HG03460 (cell line): ENCODE data around the gene ZFP64.
"Not testable (repeated sequence)": the region's sequence is repeated elsewhere in the genome, so short reads cannot be mapped to it uniquely, and the experiment has no call there.

Experiments used
- ATAC-seq: cut with Tn5 transposase; IDR thresholded peaks from one replicate; pipeline ENCODE4 v1.9.1; 2021; ENCODE audit not compliant: unreplicated experiment

ZFP64 gene

GRCh38 chr20:52204136-52204535, 12.6 kb upstream of the ZFP64 start:
- no peak for ATAC-seq

DNA sequence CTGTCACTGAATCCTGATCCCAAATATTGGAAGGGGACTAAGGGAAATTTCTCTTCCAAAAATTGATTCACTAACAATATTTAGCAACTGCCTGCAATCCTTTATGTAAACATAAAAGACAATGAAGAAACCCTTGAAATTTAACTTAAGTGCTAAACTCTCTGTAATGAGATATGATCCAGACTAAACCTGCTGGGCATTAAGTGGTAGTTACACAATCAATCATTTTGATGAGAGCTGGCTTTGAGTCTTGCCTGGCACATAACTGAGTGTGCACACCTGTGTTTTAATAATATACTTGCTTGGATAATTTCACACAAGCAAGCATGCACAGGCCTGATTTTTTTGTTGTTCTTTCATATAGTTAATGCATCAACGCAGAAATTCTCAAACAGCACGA, 9.8 kb upstream of the ZFP64 start:
- no peak for ATAC-seq

GRCh38 chr20:52200870-52201269, 9.3 kb upstream of the ZFP64 start:
- no peak for ATAC-seq

DNA sequence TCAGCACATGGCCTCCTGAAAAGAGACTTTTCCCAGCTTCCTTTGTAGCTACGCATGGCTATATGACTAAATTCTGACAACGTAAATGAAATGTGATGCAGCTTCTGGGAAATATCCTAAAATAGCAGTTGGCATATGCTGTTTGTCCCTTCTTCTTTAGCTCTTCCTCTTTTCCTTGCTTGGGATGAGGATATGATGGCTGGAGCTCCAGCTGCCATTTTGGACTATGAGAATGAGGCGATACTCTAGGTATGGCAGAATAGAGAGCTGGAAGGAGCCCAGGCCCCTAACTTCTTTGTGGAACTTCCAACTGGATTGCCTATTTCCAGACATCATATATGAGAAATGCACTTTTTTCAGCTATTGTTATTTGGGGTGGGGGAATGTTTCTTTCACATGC, 5.3 kb upstream of the ZFP64 start:
- ATAC-seq, result no peak

DNA sequence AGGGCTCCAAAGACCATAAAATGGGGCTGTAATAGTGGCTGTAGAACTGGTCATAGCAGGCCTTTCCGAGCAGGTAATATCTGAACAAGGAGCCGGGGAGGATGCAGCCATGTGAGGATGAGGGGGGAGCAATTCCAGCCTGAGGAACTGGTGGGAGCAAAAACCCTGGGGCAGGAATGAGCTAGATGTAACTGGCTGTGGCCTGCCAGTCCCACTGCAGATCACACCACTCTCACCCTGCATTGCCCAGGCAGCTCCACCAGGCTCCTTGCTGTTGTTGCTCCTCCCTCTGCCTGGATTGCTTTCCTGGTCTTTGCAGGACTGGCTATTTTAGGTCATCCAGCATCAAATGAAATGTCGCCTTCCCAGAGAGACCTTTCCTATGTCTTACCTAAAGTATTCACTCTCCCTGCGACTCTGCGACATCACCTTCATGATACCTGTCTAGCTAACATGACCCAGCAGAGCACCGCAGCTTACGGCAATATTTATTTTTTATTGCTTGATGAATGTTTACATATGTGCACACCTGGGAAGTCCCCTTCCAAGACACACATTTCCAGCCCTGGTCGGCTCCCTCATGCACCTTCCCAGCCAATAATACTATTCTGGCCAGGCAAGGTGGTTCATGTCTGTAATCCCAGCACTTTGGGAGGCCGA, 2.4 kb upstream of the ZFP64 start:
- no peak for ATAC-seq

- ATAC-seq, result no peak
These were observed 1.6 kb upstream of the ZFP64 start for GRCh38 chr20:52193133-52193532.

DNA sequence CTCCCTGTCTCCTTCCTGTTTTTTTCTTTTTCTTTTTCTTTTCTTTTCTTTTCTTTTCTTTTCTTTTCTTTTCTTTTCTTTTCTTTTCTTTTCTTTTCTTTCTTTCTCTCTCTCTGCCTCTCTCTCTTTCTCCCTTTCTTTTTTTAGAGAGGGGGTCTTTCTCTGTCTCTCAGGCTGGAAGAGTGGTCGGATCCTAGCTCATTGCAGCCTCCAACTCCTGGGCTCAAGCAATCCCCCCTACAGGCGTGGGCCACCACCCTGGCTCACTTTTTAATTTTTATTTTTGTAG, 1.1 kb upstream of the ZFP64 start:
- not testable (repeated sequence) for ATAC-seq

DNA sequence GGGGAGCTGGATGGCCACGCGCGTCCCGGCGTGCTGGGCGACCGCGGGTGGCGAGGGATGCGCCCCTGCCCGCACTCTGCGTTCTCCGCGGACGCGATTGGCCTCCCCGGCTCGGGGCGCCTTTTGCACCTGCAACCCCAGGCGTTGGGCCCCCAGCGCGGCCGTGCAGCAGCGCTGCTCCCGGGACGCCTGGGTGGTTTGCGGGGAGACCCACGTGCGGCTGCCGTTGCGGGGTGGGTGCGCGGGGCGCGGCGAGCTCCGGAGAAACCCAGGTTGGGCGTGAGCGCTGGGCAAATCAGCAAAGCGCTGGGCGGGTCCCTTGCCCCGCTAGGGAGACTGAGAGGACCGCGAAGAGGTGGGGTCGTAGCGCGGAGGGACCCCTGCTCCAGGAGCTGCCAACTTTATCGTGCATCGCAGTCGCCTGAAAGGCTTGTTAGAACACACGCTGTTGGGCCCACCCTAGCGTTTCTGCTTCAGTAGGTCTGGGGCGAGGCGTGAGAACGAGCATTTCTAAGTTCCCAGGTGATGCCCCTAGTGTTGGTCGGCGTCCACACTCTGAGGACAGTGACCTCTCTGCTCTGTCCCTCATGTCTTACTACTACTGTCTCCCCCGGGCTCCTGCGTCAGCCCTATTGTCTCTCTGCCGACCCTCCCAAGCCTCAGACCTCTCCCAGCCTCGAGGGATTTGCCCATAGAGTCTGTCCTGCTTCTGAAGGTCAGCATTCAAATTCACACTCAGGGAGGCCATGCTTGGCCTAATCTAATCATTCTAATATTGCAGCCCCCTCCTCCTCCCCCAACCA, 538 bp upstream of the ZFP64 start:
- ATAC-seq, result peak; percentile 36

DNA sequence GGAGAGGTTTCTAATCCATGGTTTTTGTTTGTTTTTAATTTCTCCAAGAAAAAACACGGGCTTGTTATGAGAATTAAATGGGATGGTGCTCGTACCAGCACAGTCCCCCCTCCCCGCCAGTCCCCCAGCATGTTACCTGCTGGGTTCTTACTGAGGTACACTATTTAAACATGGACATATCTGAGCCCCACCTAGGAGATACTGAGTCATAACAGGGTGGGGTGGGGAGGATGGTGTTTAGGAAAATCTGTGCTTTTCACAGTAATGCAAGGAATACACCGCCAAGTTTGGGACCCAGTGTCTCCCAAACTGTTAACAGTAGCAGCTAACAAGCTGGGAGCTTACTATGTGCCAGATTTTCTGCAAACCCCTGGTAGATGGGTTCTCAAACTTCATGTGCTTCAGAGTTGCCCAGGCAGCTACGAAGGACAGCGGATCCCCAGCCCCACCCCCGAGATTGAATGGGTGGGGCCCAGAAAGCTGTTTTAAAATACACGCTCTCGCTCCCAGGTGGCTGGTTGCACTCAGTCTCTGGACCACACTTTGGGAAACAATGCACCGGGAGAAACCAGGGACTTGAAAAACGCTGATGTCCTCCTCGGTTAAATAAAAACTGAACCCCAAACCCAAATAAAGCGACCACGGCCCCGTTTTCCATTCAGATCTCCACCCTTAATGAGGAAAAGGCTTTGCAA, 995 bp downstream of the ZFP64 start:
- ATAC-seq, result peak; percentile 40

DNA sequence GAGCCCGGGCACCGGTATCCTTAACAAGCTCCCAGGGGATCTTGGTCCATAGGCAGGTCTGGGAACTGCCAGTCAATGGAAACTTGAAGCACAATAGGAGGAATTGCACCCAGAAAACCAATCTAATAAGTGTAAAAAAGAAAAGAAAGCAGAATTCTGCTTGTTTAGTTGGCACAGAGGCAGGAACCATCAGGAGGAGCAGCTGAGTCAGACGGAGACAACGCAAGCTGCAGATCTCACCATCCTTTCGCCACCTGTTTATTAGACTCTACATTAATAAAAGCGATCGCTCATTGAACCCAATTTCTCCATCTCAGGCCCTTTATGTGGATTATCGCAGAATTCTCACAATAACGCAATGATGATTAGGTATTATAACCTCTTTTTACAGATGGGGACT, 9.8 kb downstream of the ZFP64 start:
- ATAC-seq, result no peak

DNA sequence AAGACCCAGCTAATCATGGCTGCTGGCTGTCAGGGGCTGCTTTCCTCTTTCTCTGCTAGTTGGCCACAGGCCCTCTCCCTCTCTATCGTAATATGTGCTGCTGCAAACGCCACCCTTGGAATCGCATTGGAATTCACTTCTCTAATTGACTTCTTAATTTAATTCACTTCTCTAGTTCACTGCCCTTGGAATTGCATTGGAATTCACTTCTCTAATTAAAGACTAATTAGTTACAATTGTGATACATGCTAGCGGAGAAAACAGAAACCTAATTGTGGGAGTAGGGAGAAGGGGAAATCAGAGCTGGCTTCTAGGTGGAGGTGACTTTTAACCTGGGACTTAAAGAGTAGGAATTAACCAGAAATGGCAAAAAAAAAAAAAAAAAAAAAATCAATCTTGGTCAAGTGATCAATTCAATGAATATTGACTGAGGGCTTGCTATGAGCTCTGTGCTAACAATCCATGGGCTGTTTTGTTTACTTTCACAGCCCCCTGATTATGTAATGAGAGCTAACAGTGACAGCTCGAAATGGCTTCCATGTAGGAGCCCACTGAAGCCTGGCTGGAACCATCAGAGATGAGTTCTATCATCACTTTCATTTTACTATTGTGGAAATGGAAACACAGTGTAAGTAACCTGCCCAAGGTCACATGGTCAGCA, 11.3 kb downstream of the ZFP64 start:
- no peak for ATAC-seq

- peak; percentile 86 for ATAC-seq
These were observed 12.0 kb downstream of the ZFP64 start for GRCh38 chr20:52179331-52180179.

GRCh38 chr20:52178691-52179090, 12.9 kb downstream of the ZFP64 start:
- no peak for ATAC-seq

- no peak for ATAC-seq
These were observed 15.7 kb downstream of the ZFP64 start for GRCh38 chr20:52175840-52176239.

- peak; percentile 90 for ATAC-seq
These were observed 19.1 kb downstream of the ZFP64 start for GRCh38 chr20:52172392-52173047.

GRCh38 chr20:52171025-52171424, 20.6 kb downstream of the ZFP64 start:
- ATAC-seq, result no peak

DNA sequence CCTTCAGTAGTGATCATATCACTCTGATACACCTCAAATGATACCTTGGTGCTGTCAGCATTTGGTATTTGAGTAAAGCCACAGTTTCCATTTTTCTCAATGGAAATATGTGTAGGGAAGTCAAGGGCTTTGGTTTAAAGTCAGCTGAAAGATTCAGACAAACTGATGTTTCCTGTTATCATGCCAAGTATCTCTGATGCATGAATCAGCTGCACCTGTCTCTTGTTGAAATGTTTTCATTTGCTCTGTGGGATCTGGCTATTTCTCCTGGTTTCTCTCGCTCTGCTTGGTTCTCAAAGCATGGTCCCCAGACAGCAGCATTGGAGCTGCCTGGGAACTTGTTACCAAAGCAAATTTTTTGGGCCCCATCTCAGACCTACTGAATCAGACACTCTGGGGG, 23.5 kb downstream of the ZFP64 start:
- no peak for ATAC-seq

GRCh38 chr20:52167232-52167840, 24.2 kb downstream of the ZFP64 start:
- ATAC-seq, result no peak

DNA sequence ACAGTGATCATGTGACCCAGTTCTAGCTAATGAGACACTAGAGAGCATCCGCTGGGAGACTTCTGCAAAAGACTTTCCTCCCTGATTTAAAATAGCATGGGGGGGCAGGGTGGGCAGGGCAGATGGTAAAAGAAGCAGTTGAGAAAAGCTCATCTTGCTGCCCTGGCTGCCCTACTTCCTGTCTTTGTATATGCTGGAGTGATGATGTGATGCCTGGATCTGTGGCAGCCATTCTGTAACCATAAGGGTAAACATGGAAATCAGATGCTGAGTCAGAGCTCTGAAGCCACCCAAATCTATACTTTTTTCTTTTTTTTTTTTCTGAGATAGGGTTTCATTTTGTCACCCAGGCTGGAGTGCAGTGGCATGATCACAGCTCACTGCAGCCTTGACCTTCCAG, 25.4 kb downstream of the ZFP64 start:
- no peak for ATAC-seq
